ENCODE measurements around the gene ETNPPL.
"Not testable (repeated sequence)": the region's sequence is repeated elsewhere in the genome, so short reads cannot be mapped to it uniquely, and the experiment has no call there.

ETNPPL gene

DNA sequence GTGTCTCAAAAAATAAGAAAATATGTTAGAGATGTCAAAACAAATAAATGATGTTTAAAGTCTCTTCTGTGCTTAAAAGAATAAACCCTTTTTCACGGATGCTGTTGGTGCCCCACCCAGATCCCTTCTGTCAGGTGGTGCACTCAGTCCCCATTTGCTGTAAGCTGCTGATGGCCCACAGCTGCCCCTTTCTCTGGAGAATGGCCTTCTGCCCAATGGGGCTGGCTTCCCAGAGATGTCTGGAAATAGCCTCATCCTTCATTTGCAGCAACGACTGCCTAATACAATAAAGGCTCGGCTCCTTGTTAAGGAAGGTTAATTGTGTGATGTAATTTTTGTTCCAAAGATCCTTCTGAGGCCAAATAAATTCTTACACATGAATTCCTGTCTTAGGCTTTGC is 31.8 kb downstream of the ETNPPL start:
- Mint-ChIP-seq H3K4me1 (ENCODE audit: low read depth) (no peaks in the 10 kb centered on the region), H3K27ac (no peak overlapping the region), H3K4me3 (no peak overlapping the region), H3K36me3 (ENCODE audit: low read depth) (no peaks in the 10 kb centered on the region), H3K9me3 (peaks cover 8% of the 10 kb centered on the region), H3K27me3 (ENCODE audit: low read depth) (no peaks in the 10 kb centered on the region)

DNA sequence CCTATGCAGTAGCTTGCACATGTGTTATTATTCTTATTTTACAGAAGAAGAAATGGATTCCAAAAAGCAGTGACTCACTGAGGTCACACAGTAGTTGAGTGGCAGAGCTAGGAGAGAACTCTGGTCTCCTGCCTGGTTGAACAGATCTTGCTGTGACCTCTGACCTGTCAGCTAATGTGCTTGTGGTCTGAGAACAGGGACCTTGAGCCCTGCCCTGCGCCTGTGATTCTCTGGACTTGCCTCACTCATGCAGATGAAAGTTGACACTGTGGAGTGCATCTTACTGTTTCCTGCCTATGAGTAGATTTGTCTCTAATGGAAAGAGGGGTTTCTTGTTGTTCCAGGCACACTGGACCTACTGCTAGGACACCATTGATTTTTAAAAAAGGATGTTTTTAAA is 32.3 kb downstream of the ETNPPL start:
- Mint-ChIP-seq H3K27me3 (ENCODE audit: low read depth) (no peaks in the 10 kb centered on the region), H3K9me3 (peaks cover 8% of the 10 kb centered on the region), H3K27ac (no peak overlapping the region), H3K4me3 (no peak overlapping the region), H3K4me1 (ENCODE audit: low read depth) (no peaks in the 10 kb centered on the region), H3K36me3 (ENCODE audit: low read depth) (no peaks in the 10 kb centered on the region)

DNA sequence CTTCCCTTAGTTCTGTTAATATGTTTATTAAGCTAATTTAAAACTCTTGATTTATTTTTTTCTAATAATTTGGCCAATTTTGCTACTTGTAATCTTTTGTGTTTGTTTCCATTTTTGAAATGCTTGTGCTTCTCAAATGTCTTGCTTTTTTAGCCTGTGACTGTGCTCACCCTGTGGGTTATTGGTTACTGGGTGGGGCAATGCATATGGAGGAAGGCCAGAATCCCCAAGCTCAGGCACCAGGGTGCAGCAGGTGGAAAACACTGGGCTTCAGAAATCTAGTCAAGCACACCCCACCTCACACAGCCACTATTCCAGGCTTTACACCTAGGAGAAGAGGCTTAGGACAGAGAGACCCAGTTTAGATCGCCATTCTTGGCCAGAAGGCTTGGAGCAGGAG is 33.1 kb downstream of the ETNPPL start:
- H3K4me3 Mint-ChIP-seq: no peak overlapping the region
- no peaks in the 10 kb centered on the region for H3K4me1 Mint-ChIP-seq (ENCODE audit: low read depth)
- no peaks in the 10 kb centered on the region for H3K36me3 Mint-ChIP-seq (ENCODE audit: low read depth)
- H3K27ac Mint-ChIP-seq: no peak overlapping the region
- peaks cover 11% of the 10 kb centered on the region for H3K9me3 Mint-ChIP-seq
- no peaks in the 10 kb centered on the region for H3K27me3 Mint-ChIP-seq (ENCODE audit: low read depth)

DNA sequence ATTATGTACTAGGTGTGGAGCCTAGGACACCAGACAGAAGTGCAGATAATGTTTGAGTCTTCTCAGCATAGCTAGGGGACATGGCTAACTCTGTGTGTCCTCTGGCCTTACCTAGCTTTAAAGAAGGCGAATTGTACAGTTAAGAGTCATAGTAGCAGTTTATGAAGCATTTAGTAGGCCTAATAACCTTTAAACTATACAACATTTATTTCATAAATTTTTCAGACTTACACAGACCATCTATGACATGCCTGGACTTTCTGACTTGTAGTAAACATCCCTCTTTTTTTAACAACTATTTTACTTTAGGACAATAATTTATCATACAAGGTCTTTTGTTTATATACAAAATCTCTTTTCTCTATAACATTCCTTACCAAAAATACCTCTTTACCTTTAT is 37.4 kb downstream of the ETNPPL start:
- Mint-ChIP-seq H3K27ac (no peak overlapping the region), H3K36me3 (ENCODE audit: low read depth) (no peaks in the 10 kb centered on the region), H3K4me1 (ENCODE audit: low read depth) (no peaks in the 10 kb centered on the region), H3K9me3 (peaks cover 19% of the 10 kb centered on the region), H3K27me3 (ENCODE audit: low read depth) (peaks cover 9% of the 10 kb centered on the region), H3K4me3 (no peak overlapping the region)

DNA sequence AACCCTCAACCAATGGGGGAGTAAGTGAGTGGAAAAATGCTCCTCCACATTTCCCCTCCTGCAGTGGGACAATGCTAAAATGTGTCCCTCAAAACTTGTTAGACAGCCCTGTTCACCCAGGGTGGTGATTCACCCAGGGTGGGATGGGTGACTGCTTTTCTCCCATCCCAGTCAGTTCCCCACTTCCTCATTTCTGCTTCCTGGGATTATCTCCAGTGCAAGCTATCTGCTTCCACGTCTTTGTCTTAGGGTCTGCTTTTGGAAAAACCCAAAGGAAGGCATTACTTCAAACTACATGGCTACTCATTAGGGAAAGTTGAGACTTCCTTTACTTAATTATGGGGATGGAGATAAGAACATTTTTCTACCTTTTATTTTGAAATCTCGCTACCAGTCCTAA is 45.5 kb downstream of the ETNPPL start:
- no peak overlapping the region for H3K27ac Mint-ChIP-seq
- no peaks in the 10 kb centered on the region for H3K36me3 Mint-ChIP-seq (ENCODE audit: low read depth)
- peaks cover 9% of the 10 kb centered on the region for H3K27me3 Mint-ChIP-seq (ENCODE audit: low read depth)
- no peaks in the 10 kb centered on the region for H3K9me3 Mint-ChIP-seq
- no peaks in the 10 kb centered on the region for H3K4me1 Mint-ChIP-seq (ENCODE audit: low read depth)
- no peak overlapping the region for H3K4me3 Mint-ChIP-seq

DNA sequence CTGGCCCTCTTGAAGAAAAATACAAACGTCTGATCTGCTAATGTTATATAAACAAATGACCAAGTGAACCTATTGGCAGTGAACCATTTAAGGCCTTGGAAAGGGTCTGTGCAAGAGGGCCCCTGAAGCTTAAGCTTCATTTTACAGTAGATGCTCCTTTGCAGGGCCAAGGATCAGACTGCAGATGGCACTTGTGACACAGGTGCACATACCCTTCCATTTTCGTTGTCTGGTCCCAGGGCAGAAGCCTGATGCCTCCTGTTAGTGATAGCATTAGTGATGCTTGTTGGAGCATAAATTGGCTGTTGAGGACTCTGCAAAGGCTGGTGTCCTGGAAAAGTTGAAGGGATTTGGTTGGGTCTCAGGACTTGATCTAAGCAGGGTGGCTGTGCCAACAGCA is 46.5 kb downstream of the ETNPPL start:
- Mint-ChIP-seq H3K9me3 (no peaks in the 10 kb centered on the region), H3K27ac (no peak overlapping the region), H3K4me1 (ENCODE audit: low read depth) (no peaks in the 10 kb centered on the region), H3K4me3 (no peak overlapping the region), H3K27me3 (ENCODE audit: low read depth) (peaks cover 9% of the 10 kb centered on the region), H3K36me3 (ENCODE audit: low read depth) (no peaks in the 10 kb centered on the region)

DNA sequence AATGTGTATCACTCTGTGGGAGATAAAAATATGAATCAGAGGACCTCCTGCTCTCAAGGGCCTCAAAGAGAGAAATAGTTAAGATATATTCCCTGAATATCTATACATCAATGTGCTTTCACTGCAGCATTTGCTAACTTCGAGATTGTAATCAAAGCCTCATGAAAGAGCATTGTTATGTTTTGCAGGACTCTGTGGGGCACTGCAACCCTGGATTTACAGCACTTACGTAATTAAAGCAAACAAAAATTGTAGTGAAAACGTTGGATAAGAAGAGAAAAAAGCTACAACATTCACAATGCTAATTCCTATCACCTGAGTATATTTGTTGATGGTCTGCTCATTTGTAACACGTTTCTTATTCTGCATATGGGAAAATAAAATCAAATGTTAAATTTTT is 48.0 kb downstream of the ETNPPL start:
- no peak overlapping the region for H3K27ac Mint-ChIP-seq

DNA sequence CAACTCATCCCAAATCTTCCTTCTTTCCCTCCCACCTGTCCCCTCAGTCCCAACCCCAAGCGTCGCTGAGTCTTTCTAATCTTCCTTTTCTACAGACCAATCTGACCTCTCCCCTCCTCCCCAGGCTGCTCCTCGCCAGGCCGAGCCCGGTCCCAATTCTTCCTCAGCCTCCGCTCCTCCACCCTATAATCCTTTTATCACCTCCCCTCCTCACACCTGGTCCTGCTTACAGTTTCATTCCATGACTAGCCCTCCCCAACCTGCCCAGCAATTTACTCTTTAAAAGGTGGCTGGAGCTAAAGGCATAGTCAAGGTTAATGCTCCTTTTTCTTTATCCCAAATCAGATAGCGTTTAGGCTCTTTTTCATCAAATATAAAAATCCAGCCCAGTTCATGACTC is 52.3 kb downstream of the ETNPPL start:
- not testable (repeated sequence) for H3K27ac Mint-ChIP-seq; H3K27me3 Mint-ChIP-seq (ENCODE audit: low read depth); H3K4me1 Mint-ChIP-seq (ENCODE audit: low read depth); H3K4me3 Mint-ChIP-seq; H3K9me3 Mint-ChIP-seq; H3K36me3 Mint-ChIP-seq (ENCODE audit: low read depth)

More for the DNA sequence above, 48.0 kb downstream of the ETNPPL start:
- no peaks in the 10 kb centered on the region for H3K9me3 Mint-ChIP-seq
- no peaks in the 10 kb centered on the region for H3K36me3 Mint-ChIP-seq (ENCODE audit: low read depth)
- peaks cover 4% of the 10 kb centered on the region for H3K27me3 Mint-ChIP-seq (ENCODE audit: low read depth)
- H3K4me3 Mint-ChIP-seq: no peak overlapping the region
- no peaks in the 10 kb centered on the region for H3K4me1 Mint-ChIP-seq (ENCODE audit: low read depth)

DNA sequence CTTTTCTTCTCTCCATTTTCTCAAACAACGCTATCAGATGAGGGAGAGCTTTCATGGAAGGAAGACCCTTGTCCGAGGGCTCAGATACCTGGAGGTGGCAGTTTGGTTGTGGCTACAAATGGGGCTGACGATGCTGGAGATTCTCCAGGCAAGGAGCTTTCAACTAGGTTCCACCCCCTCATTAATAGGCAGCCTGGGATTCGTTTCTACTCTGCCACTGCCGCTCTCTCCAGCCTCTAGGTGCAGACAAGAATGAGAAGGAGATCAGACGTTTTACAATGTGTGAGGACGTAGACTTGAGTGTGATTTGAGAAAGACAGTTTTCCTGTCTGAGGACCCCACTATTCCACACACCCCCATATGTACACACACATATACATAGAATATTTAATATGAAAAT is 53.1 kb downstream of the ETNPPL start:
- H3K9me3 Mint-ChIP-seq: no peaks in the 10 kb centered on the region
- H3K36me3 Mint-ChIP-seq (ENCODE audit: low read depth): no peaks in the 10 kb centered on the region
- H3K4me1 Mint-ChIP-seq (ENCODE audit: low read depth): no peaks in the 10 kb centered on the region
- no peaks in the 10 kb centered on the region for H3K27me3 Mint-ChIP-seq (ENCODE audit: low read depth)
- H3K4me3 Mint-ChIP-seq: no peak overlapping the region
- no peak overlapping the region for H3K27ac Mint-ChIP-seq

DNA sequence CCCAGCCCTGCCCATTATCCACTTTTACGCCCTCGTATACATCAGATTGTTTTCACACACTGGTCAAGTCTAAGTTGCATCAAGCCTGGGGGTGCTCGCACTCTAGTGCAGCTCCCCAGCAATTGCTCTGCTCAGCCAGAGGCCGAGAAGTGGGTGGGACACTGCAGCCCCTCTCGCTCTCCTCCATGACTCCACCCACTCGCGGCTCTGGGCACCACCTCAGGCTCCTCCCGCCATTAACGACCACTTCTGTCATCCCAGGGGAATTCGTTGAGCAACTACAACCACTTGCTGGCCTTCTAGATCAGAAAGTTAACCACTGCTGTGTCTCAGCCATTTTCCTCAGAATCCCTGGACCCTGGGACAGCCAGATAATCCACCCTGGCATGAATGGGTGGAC is 53.6 kb downstream of the ETNPPL start:
- Mint-ChIP-seq H3K4me3 (no peak overlapping the region), H3K9me3 (no peaks in the 10 kb centered on the region), H3K36me3 (ENCODE audit: low read depth) (no peaks in the 10 kb centered on the region), H3K4me1 (ENCODE audit: low read depth) (no peaks in the 10 kb centered on the region), H3K27me3 (ENCODE audit: low read depth) (no peaks in the 10 kb centered on the region), H3K27ac (no peak overlapping the region)

DNA sequence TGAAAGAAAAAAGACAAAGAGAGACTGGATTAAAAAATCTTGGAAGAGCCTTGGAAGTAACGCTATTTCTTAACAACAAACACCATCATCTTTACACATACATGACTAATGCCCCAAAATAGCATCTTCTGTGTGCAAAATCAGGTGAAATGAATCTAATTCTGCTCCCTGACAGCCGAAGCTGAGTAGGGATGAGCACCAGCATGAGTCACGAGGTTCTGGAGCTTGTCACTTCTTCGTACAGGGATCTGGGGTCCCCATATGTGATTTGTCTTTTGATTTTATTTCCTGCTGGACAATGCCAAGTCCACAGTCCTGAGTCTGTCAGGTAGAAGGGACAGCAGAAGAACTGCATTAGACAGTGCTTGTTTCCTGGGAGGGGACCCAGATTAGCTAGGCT is 56.6 kb downstream of the ETNPPL start:
- Mint-ChIP-seq H3K4me1 (ENCODE audit: low read depth) (peaks cover 10% of the 10 kb centered on the region), H3K9me3 (no peaks in the 10 kb centered on the region), H3K36me3 (ENCODE audit: low read depth) (no peaks in the 10 kb centered on the region), H3K27ac (no peak overlapping the region), H3K27me3 (ENCODE audit: low read depth) (no peaks in the 10 kb centered on the region), H3K4me3 (no peak overlapping the region)

DNA sequence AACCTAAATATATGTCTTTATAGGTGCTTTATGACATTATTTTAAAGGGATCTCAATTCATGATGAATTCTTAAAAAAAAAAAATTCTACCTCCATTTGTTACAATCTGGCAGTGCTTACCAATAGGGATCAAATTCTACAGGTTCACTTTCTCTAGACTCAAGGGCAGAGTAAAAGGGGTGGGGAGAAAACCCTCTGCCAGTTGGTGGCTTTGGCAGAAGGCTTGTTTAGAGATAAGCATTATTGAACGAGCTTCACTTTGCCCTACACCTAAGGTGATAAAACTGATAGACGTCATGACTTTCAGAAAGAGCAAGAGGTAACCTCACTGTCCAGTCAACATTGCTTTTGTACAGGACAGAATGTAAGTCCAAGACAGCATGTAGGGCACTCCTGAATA is 58.9 kb downstream of the ETNPPL start:
- Mint-ChIP-seq H3K36me3 (ENCODE audit: low read depth) (no peaks in the 10 kb centered on the region), H3K4me1 (ENCODE audit: low read depth) (peaks cover 12% of the 10 kb centered on the region), H3K27ac (no peak overlapping the region), H3K9me3 (no peaks in the 10 kb centered on the region), H3K4me3 (no peak overlapping the region), H3K27me3 (ENCODE audit: low read depth) (no peaks in the 10 kb centered on the region)

DNA sequence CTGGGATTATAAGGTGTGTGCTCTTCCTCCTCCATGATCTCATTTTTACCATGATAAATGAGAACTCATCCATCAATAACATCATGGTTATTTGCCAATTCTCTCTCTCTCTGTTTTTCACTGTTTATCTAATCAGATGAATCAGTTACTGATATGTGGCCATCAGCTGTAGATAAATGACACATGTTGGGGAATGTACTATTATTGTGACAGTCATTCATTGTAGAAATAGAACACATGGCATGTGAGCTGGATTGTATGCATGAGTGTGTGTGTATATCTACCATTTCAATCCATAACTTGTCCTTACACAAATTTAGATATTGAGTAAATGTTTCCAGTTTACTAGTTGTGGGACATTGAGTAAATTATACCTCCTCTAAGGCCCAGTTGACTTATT is 59.5 kb downstream of the ETNPPL start:
- Mint-ChIP-seq H3K4me3 (no peak overlapping the region), H3K36me3 (ENCODE audit: low read depth) (no peaks in the 10 kb centered on the region), H3K9me3 (no peaks in the 10 kb centered on the region), H3K4me1 (ENCODE audit: low read depth) (peaks cover 12% of the 10 kb centered on the region), H3K27ac (no peak overlapping the region), H3K27me3 (ENCODE audit: low read depth) (no peaks in the 10 kb centered on the region)

DNA sequence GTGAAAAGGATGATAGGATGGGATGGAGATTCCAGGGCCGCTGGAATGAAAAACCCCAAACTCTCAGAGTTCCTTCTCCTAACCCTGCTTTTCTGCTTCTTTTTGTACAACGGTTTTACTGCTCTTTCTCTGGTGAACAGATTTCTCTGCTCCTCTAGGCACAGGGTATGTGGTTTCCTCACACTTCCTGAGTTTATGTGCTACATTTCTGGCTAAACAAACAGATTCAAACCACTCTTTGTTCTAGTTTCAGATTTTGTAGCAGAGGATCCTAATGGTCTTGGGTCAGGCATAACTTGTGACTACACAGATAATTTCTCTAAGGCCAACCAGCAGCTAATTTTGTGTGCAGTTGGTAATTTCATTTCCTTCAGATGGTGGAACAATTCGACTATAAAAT is 59.9 kb downstream of the ETNPPL start:
- Mint-ChIP-seq H3K9me3 (no peaks in the 10 kb centered on the region), H3K4me1 (ENCODE audit: low read depth) (peaks cover 12% of the 10 kb centered on the region), H3K36me3 (ENCODE audit: low read depth) (no peaks in the 10 kb centered on the region), H3K4me3 (no peak overlapping the region), H3K27me3 (ENCODE audit: low read depth) (no peaks in the 10 kb centered on the region), H3K27ac (no peak overlapping the region)

DNA sequence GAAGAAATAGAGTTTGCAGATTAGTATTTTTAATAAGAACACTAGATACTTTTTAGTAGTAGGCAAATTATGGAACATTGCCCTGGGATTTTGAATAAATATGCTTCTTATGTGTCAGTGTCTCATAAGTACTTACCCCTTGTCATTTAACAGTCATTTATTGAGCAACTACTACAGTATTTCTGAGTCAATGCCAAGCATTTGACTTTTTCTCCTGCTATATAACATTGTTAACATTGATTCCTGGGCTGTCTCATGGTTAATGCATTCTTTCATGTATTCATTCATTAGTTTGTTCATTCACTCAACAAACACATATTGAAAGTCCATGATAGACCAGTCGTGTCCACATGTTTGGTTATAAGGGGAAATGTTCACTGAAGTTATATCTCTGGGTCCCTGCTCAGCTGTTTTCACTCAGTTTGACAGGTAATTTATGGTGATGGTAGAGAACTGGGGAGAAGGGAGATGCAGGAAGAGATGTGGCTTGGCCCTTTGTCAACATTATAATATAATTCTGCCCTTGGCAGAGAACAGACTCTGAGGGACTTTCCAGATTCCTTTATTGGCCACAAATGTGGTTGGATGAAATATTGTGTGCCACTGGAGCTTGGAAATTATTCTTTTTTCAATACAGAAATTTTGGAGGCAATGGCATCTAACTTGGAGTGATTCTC is 62.6 kb downstream of the ETNPPL start:
- Mint-ChIP-seq H3K4me1 (ENCODE audit: low read depth) (peaks cover 12% of the 10 kb centered on the region), H3K27ac (no peak overlapping the region), H3K27me3 (ENCODE audit: low read depth) (no peaks in the 10 kb centered on the region), H3K4me3 (no peak overlapping the region), H3K9me3 (no peaks in the 10 kb centered on the region), H3K36me3 (ENCODE audit: low read depth) (no peaks in the 10 kb centered on the region)

DNA sequence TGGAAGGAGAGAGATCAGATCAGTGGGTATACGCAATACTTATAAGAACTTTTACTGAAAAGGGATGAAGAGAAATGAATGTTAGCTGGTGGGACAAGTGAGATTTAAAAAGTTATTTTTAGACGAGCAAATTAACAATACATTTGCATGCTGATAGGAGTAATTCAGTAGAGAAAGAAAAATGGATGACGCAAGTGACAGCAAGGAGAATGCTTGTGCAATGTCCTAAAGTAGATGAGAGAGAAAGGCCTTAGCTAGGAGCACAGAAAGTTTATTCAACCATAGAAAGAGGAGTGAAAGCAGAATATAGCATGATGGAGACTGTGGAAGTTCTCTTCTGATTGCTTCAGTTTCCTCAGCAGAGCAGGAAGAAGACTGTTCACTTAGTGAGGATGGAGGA is 66.7 kb downstream of the ETNPPL start:
- H3K4me3 Mint-ChIP-seq: no peak overlapping the region
- H3K9me3 Mint-ChIP-seq: no peaks in the 10 kb centered on the region
- no peaks in the 10 kb centered on the region for H3K36me3 Mint-ChIP-seq (ENCODE audit: low read depth)
- peaks cover 2% of the 10 kb centered on the region for H3K4me1 Mint-ChIP-seq (ENCODE audit: low read depth)
- H3K27ac Mint-ChIP-seq: no peak overlapping the region
- H3K27me3 Mint-ChIP-seq (ENCODE audit: low read depth): no peaks in the 10 kb centered on the region

Data from T-helper 1 cell treated with Interleukin-12 subunit alpha and Interleukin-12 subunit beta and Interleukin-4 antibody, amounts not matched to agents 30 μg/mL and 1 μg/mL, for 36 hours (primary cell).